Stimulated activated CD4-positive, alpha-beta T cell treated with anti-CD3 and anti-CD28 coated beads, Interleukin-15, amount 100 ng/mL, for 1 hour (primary cell): ENCODE results near the gene PLCL2.

Source experiments
- DNase-seq, 2 donors: peaks; one replicate each; pipeline ENCODE4 v3.0.0-alpha.2; 2020; ENCODE audit warnings: low read depth in 1 of 2, low spot score in 1 of 2

Gene PLCL2

GRCh38 chr3:16890597-16891333, 6.0 kb downstream of the PLCL2 start:
- no peak for DNase-seq

GRCh38 chr3:16893618-16894200, 9.0 kb downstream of the PLCL2 start:
- DNase-seq, result no peak

- no peak for DNase-seq
Observed at GRCh38 chr3:16896094-16896627, 11.4 kb downstream of the PLCL2 start.

- no peak for DNase-seq
Observed at GRCh38 chr3:16896820-16897219, 12.1 kb downstream of the PLCL2 start.

- DNase-seq, result no peak
Observed at GRCh38 chr3:16897254-16897926, 12.6 kb downstream of the PLCL2 start.

GRCh38 chr3:16898595-16899395, 14.0 kb downstream of the PLCL2 start:
- no peak for DNase-seq

GRCh38 chr3:16899919-16900318, 15.2 kb downstream of the PLCL2 start:
- DNase-seq, result no peak

- DNase-seq, result no peak
Observed at GRCh38 chr3:16900779-16901440, 16.2 kb downstream of the PLCL2 start.

GRCh38 chr3:16904423-16905417, 20.0 kb downstream of the PLCL2 start:
- DNase-seq, result peak in 1 of 2 donors; percentile 16

GRCh38 chr3:16905704-16906103, 20.9 kb downstream of the PLCL2 start:
- no peak for DNase-seq

GRCh38 chr3:16906682-16907081, 21.9 kb downstream of the PLCL2 start:
- no peak for DNase-seq

GRCh38 chr3:16907243-16907642, 22.5 kb downstream of the PLCL2 start:
- DNase-seq, result no peak

- no peak for DNase-seq
Observed at GRCh38 chr3:16908016-16908807, 23.5 kb downstream of the PLCL2 start.

GRCh38 chr3:16908896-16909295, 24.1 kb downstream of the PLCL2 start:
- DNase-seq, result no peak

GRCh38 chr3:16909802-16910201, 25.0 kb downstream of the PLCL2 start:
- no peak for DNase-seq

- no peak for DNase-seq
Observed at GRCh38 chr3:16910207-16910606, 25.5 kb downstream of the PLCL2 start.

GRCh38 chr3:16911916-16912315, 27.2 kb downstream of the PLCL2 start:
- no peak for DNase-seq

GRCh38 chr3:16912400-16913263, 27.9 kb downstream of the PLCL2 start:
- DNase-seq, result no peak
